ENCODE results near the gene ST6GALNAC4.

DNA sequence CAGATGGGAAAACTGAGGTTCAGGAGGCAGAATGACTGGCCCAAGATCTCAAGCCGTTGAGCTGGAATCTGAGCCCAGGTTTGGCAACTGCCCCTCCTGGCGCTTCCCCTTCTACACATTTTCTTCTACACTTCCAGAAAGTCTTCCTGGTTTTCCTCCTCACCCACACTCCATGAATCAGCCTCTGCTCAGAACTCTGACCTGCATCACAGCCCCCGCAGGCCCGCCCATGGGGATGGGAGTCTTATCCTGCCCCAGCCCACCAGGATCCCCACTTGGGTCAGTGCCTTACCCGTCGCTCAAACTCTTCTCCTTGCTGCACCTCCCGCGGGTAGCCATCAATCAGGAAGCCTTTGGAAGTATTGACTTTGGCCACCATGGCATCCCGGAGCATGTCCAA lies 45.3 kb downstream of the ST6GALNAC4 start:
- TF ChIP-seq, protein P1, sequence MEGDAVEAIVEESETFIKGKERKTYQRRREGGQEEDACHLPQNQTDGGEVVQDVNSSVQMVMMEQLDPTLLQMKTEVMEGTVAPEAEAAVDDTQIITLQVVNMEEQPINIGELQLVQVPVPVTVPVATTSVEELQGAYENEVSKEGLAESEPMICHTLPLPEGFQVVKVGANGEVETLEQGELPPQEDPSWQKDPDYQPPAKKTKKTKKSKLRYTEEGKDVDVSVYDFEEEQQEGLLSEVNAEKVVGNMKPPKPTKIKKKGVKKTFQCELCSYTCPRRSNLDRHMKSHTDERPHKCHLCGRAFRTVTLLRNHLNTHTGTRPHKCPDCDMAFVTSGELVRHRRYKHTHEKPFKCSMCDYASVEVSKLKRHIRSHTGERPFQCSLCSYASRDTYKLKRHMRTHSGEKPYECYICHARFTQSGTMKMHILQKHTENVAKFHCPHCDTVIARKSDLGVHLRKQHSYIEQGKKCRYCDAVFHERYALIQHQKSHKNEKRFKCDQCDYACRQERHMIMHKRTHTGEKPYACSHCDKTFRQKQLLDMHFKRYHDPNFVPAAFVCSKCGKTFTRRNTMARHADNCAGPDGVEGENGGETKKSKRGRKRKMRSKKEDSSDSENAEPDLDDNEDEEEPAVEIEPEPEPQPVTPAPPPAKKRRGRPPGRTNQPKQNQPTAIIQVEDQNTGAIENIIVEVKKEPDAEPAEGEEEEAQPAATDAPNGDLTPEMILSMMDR (IDR thresholded peaks at IDR 0.05): no peak
- TF ChIP-seq POLR2A (IDR thresholded peaks at IDR 0.05): no peak

All from lower leg skin (tissue), 3 donors.